H1 (cell line): Measurements from ENCODE around the gene ADAMTS6. TPM values are rescaled to one million over a fixed set of nuclear protein-coding genes. Genes with fewer than 3 reads are reported as not detected.

Experiments used
- CTCF ChIA-PET: fragments of 300-600 bp; sonication (Branson Sonifier 250); formaldehyde crosslinking; loops from one replicate; lab custom pipeline; 2021; ENCODE audit not compliant: partially characterized antibody; lab: Charles Lee
- POLR2A ChIA-PET: fragments of 300-600 bp; sonication (Branson Sonifier 250); formaldehyde crosslinking; loops from one replicate; lab custom pipeline; 2021; ENCODE audit warnings: inconsistent platforms; ENCODE audit not compliant: partially characterized antibody; lab: Charles Lee
- DNase-seq, 2 experiments: peaks; one replicate each; pipeline versions ENCODE4 v3.0.0 to v3.0.0-alpha.2; 2010 to 2022; ENCODE audit warnings: low spot score in 2 of 2, low read depth in 1 of 2, mixed read lengths in 1 of 2
- FAIRE-seq: peaks from 2 replicates; lab custom pipeline; 2011; peaks lifted over from hg19 to GRCh38; lab: Jason Lieb, UNC
- H2AFZ ChIP-seq: 2 replicates; pipeline ENCODE4 v1.8.1; 2012; ENCODE audit warnings: low read length, inconsistent platforms
- H2AK5ac ChIP-seq: 2 replicates; pipeline ENCODE4 v1.6.1; 2013; ENCODE audit warnings: low read depth, low read length
- H2BK120ac ChIP-seq: replicated peaks from 2 replicates; pipeline ENCODE3; 2013; ENCODE audit warnings: low read depth, low read length, inconsistent platforms
- H2BK12ac ChIP-seq: 2 replicates; pipeline ENCODE4 v1.6.1; 2013; ENCODE audit warnings: low read depth, low read length
- H2BK15ac ChIP-seq: 2 replicates; pipeline ENCODE4 v1.6.1; 2013; ENCODE audit warnings: low read length
- H2BK20ac ChIP-seq: 2 replicates; pipeline ENCODE4 v1.6.1; 2013; ENCODE audit warnings: low read length
- H2BK5ac ChIP-seq: 2 replicates; pipeline ENCODE4 v1.6.1; 2013; ENCODE audit warnings: low read depth, low read length
- H3K14ac ChIP-seq: 2 replicates; pipeline ENCODE4 v1.6.1; 2013; ENCODE audit warnings: inconsistent platforms; ENCODE audit not compliant: insufficient read length
- H3K18ac ChIP-seq: 2 replicates; pipeline ENCODE4 v1.6.1; 2013; ENCODE audit warnings: low read length; ENCODE audit errors: extremely low read depth
- H3K23ac ChIP-seq: 2 replicates; pipeline ENCODE4 v1.6.1; 2013; ENCODE audit warnings: inconsistent platforms; ENCODE audit not compliant: insufficient read length
- H3K23me2 ChIP-seq: 2 replicates; pipeline ENCODE4 v1.6.1; 2013; ENCODE audit warnings: low read depth, low read length
- H3K27ac ChIP-seq: 2 replicates; pipeline ENCODE4 v1.6.1; 2011; ENCODE audit warnings: low read depth, low read length, inconsistent platforms
- H3K27me3 ChIP-seq, 4 experiments: replicated peaks in 1 of 4; 1 replicate in 1 of 4; 2 replicates in 3 of 4; pipeline versions ENCODE4 v1.6.1 to v1.8.1; 2011 to 2013; ENCODE audit warnings: low read length in 3 of 4, mild to moderate bottlenecking in 3 of 4, inconsistent platforms in 2 of 4, mixed read lengths in 2 of 4, moderate library complexity in 1 of 4; ENCODE audit not compliant: control insufficient read depth in 3 of 4, insufficient read depth in 3 of 4; ENCODE audit errors: extremely low read depth in 1 of 4
- H3K36me3 ChIP-seq, 4 experiments: 2 replicates each; pipeline versions ENCODE4 v1.6.1 to v1.8.1; 2011 to 2013; ENCODE audit warnings: mild to moderate bottlenecking in 4 of 4, low read length in 3 of 4, moderate library complexity in 2 of 4, control low read depth in 1 of 4, inconsistent platforms in 1 of 4; ENCODE audit not compliant: insufficient read depth in 4 of 4, control insufficient read depth in 2 of 4
- H3K4ac ChIP-seq: replicated peaks from 2 replicates; pipeline ENCODE3; 2013; ENCODE audit warnings: low read length, low read depth, mixed read lengths, inconsistent platforms; ENCODE audit not compliant: insufficient read length
- H3K4me1 ChIP-seq, 4 experiments: replicated peaks in 1 of 4; 1 replicate in 1 of 4; 2 replicates in 3 of 4; pipeline versions ENCODE4 v1.6.1 to v1.8.1; 2011 to 2013; ENCODE audit warnings: low read length in 3 of 4, inconsistent platforms in 2 of 4, mixed read lengths in 1 of 4; ENCODE audit not compliant: insufficient read depth in 4 of 4, control insufficient read depth in 3 of 4
- H3K4me2 ChIP-seq, 2 experiments: 2 replicates each; pipeline versions ENCODE4 v1.6.1 to v1.8.1; 2011 to 2013; ENCODE audit warnings: low read depth in 2 of 2, low read length in 2 of 2, control low read depth in 1 of 2, inconsistent platforms in 1 of 2, mild to moderate bottlenecking in 1 of 2; ENCODE audit not compliant: insufficient read depth in 1 of 2
- H3K4me3 ChIP-seq, 4 experiments: fragments of 200-600, 300-600 bp in 1 of 4; sonication (generic), shearing (Covaris generic), sonication (Bioruptor Twin) in 1 of 4; 2 replicates each; pipeline versions ENCODE4 v1.5.1 to v1.8.1; 2011 to 2016; ENCODE audit warnings: low read length in 4 of 4, low read depth in 3 of 4, control low read depth in 2 of 4, inconsistent platforms in 2 of 4, mild to moderate bottlenecking in 2 of 4, mixed read lengths in 1 of 4, moderate library complexity in 1 of 4; ENCODE audit not compliant: insufficient read depth in 2 of 4; ENCODE audit errors: extremely low read depth in 1 of 4
- H3K56ac ChIP-seq: replicated peaks from 2 replicates; pipeline ENCODE3; 2013; ENCODE audit warnings: low read depth, mild to moderate bottlenecking, mixed read lengths, low read length, inconsistent platforms; ENCODE audit not compliant: insufficient read length
- H3K79me1 ChIP-seq: 2 replicates; pipeline ENCODE4 v1.6.1; 2013; ENCODE audit warnings: low read depth, low read length, control low read depth
- H3K79me2 ChIP-seq, 2 experiments: 2 replicates each; pipeline versions ENCODE4 v1.6.1 to v1.8.1; 2012 to 2013; ENCODE audit warnings: low read length in 2 of 2, mild to moderate bottlenecking in 2 of 2, inconsistent platforms in 1 of 2; ENCODE audit not compliant: insufficient read depth in 2 of 2, control insufficient read depth in 1 of 2
- H3K9ac ChIP-seq, 4 experiments: replicated peaks in 1 of 4; 1 replicate in 1 of 4; 2 replicates in 3 of 4; pipeline versions ENCODE4 v1.6.1 to v1.8.1; 2011 to 2013; ENCODE audit warnings: low read depth in 3 of 4, low read length in 3 of 4, control low read depth in 2 of 4, mild to moderate bottlenecking in 2 of 4, moderate library complexity in 2 of 4, inconsistent platforms in 1 of 4; ENCODE audit errors: extremely low read depth in 1 of 4
- H3K9me3 ChIP-seq, 2 experiments: 2 replicates each; pipeline versions ENCODE4 v1.6.1 to v1.8.1; 2012 to 2013; ENCODE audit warnings: mild to moderate bottlenecking in 2 of 2, moderate library complexity in 2 of 2, control low read depth in 1 of 2, inconsistent platforms in 1 of 2, low read depth in 1 of 2, low read length in 1 of 2, mixed read lengths in 1 of 2; ENCODE audit not compliant: insufficient read depth in 2 of 2
- H4K20me1 ChIP-seq, 2 experiments: replicated peaks in 1 of 2; 2 replicates each; pipeline versions ENCODE3 to v1.8.1; 2011 to 2013; ENCODE audit warnings: inconsistent platforms in 2 of 2, low read length in 2 of 2, mild to moderate bottlenecking in 1 of 2; ENCODE audit not compliant: insufficient read depth in 2 of 2, control insufficient read depth in 1 of 2
- H4K5ac ChIP-seq: 2 replicates; pipeline ENCODE4 v1.6.1; 2013; ENCODE audit warnings: low read length, low read depth, mixed read lengths, inconsistent platforms; ENCODE audit not compliant: insufficient read length
- H4K8ac ChIP-seq: 2 replicates; pipeline ENCODE4 v1.8.0; 2013; ENCODE audit warnings: mild to moderate bottlenecking, moderate library complexity, low read length, inconsistent platforms; ENCODE audit not compliant: insufficient read depth; ENCODE audit errors: extremely low read depth
- H4K91ac ChIP-seq: replicated peaks from 2 replicates; pipeline ENCODE3; 2013; ENCODE audit warnings: low read length, mixed read lengths, inconsistent platforms; ENCODE audit not compliant: insufficient read length
- CREB1 ChIP-seq: IDR thresholded peaks from 2 replicates; pipeline ENCODE4 v1.6.1; 2012; ENCODE audit warnings: inconsistent platforms
- CTBP2 ChIP-seq: IDR thresholded peaks from 2 replicates; pipeline ENCODE4 v1.7.0; 2011; ENCODE audit warnings: borderline replicate concordance, mild to moderate bottlenecking, moderate library complexity, mixed read lengths, low read length; ENCODE audit not compliant: insufficient read depth, insufficient read length
- FOSL1 ChIP-seq: IDR thresholded peaks from 2 replicates; pipeline ENCODE4 v1.6.1; 2011; ENCODE audit warnings: mild to moderate bottlenecking, low read depth, low read length, moderate library complexity; ENCODE audit not compliant: insufficient read depth
- HDAC2 ChIP-seq, 2 experiments: fragments of 300-600 bp in 1 of 2; sonication (generic) in 1 of 2; IDR thresholded peaks; 2 replicates each; pipeline ENCODE4 v1.6.1; 2011 to 2012; ENCODE audit warnings: low read depth in 2 of 2, low read length in 2 of 2, mild to moderate bottlenecking in 2 of 2, moderate library complexity in 2 of 2, borderline replicate concordance in 1 of 2, inconsistent platforms in 1 of 2
- PHF8 ChIP-seq: fragments of 200-600 bp; sonication (generic); conservative IDR thresholded peaks from 2 replicates; pipeline ENCODE4 v1.7.1; 2012; ENCODE audit warnings: low read depth, mild to moderate bottlenecking, inconsistent platforms, low read length, moderate library complexity
- POLR2AphosphoS5 ChIP-seq: IDR thresholded peaks from 2 replicates; pipeline ENCODE4 v1.6.1; 2011; ENCODE audit warnings: low read depth, low read length
- POU5F1 ChIP-seq: IDR thresholded peaks from 2 replicates; pipeline ENCODE4 v1.6.1; 2011; ENCODE audit warnings: low read depth, mild to moderate bottlenecking, low read length, moderate library complexity
- SAP30 ChIP-seq: fragments of 300-600 bp; sonication (generic); IDR thresholded peaks from 2 replicates; pipeline ENCODE4 v1.7.1; 2012; ENCODE audit warnings: low read length, moderate library complexity, mild to moderate bottlenecking, inconsistent platforms; ENCODE audit not compliant: insufficient read depth, insufficient replicate concordance
- SIN3A ChIP-seq, 2 experiments: IDR thresholded peaks in 1 of 2; conservative IDR thresholded peaks in 1 of 2; 2 replicates each; pipeline ENCODE4 v1.6.1; 2011 to 2012; ENCODE audit warnings: low read length in 2 of 2, improper control_type of control experiment in 1 of 2, low read depth in 1 of 2, mild to moderate bottlenecking in 1 of 2
- SP1 ChIP-seq: IDR thresholded peaks from 2 replicates; pipeline ENCODE4 v1.6.1; 2011; ENCODE audit warnings: low read depth, low read length
- TAF7 ChIP-seq: optimal IDR thresholded peaks from 2 replicates; pipeline ENCODE3; 2011; ENCODE audit warnings: low read depth, mild to moderate bottlenecking, inconsistent platforms, low read length, moderate library complexity, borderline replicate concordance
- TBP ChIP-seq: IDR thresholded peaks from 2 replicates; pipeline ENCODE4 v1.6.1; 2011; ENCODE audit warnings: low read depth, low read length, improper control_type of control experiment
- WGBS, 2 experiments: shearing (Covaris generic) in 1 of 2; methylation state at CpG; one replicate each; pipeline versions ENCODE4 v1.1.6 to v1.1.7; 2013 to 2015; ENCODE audit warnings: low lambda C conversion rate in 2 of 2, mixed read lengths in 2 of 2, inconsistent platforms in 1 of 2, low coverage in 1 of 2, missing lambda C conversion rate in 1 of 2; ENCODE audit not compliant: insufficient replicate concordance in 2 of 2, insufficient coverage in 1 of 2, insufficient read length in 1 of 2; ENCODE audit errors: extremely low coverage in 1 of 2, missing lambda C conversion rate in 1 of 2; 5-methylcytosine and 5-hydroxymethylcytosine counted together
- polyA plus RNA-seq, 7 experiments: library from polyadenylated mRNA; depleted of rRNA in 3 of 7; stranded (reverse) in 5 of 7; unstranded in 2 of 7; fragments of >200 nt in 5 of 7; fragments of 200-250 nt in 2 of 7; gene quantifications; 1 replicate in 5 of 7; 2 replicates in 1 of 7; 4 replicates in 1 of 7; pipeline versions ENCODE4 v1.2.1 to v1.2.3, GENCODE V29; 2011 to 2013; ENCODE audit warnings: missing spikeins in 2 of 7, mixed read lengths in 2 of 7
- total RNA-seq: library from RNA; stranded (reverse); fragmentation: NEBNext Ultra II Directional; extraction: Animal tissue kit (Norgen Biotek cat#: 25700); gene quantifications from 2 replicates; pipeline ENCODE4 v1.2.1, GENCODE V29; 2021
- TF ChIP-seq, protein P1 (sequence below): IDR thresholded peaks from 2 replicates; pipeline ENCODE4 v1.6.1; 2011; ENCODE audit warnings: low read length, improper control_type of control experiment

Gene ADAMTS6
- total and polyA plus RNA-seq, 2 of the 8 experiments (the other 6 are each of a cell fraction or from before 2014, with no cell fraction given): 0.74 to 2.4 TPM

- CTCF ChIA-PET: no interaction called here
- Histone ChIP-seq H2BK15ac (no peak overlapping the region), H3K23me2 (peaks cover 2% of the 10 kb centered on the region; the same call in 1 of the 2 replicates)
- TF ChIP-seq FOSL1: no peak
- TF ChIP-seq HDAC2 (IDR thresholded peaks at IDR 0.05; ENCODE audit: borderline replicate concordance in 1 of 2, low read depth in 2 of 2, low read length in 2 of 2): no peak
- no peak for TF ChIP-seq SIN3A (conservative IDR thresholded peaks at IDR 0.05 in 1 of 2, IDR thresholded peaks at IDR 0.05 in 1 of 2; ENCODE audit: low read depth in 1 of 2, low read length in 2 of 2)
- TF ChIP-seq POLR2AphosphoS5: no peak
- no peak for TF ChIP-seq TBP
- TF ChIP-seq SP1: no peak
- no peak for TF ChIP-seq PHF8
- no peak for TF ChIP-seq CTBP2
- TF ChIP-seq POU5F1: no peak
- TF ChIP-seq CREB1: no peak
- no peak for TF ChIP-seq SAP30
- TF ChIP-seq TAF7: no peak
- TF ChIP-seq, protein P1, sequence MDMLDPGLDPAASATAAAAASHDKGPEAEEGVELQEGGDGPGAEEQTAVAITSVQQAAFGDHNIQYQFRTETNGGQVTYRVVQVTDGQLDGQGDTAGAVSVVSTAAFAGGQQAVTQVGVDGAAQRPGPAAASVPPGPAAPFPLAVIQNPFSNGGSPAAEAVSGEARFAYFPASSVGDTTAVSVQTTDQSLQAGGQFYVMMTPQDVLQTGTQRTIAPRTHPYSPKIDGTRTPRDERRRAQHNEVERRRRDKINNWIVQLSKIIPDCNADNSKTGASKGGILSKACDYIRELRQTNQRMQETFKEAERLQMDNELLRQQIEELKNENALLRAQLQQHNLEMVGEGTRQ: no peak
These were observed 213.2 kb downstream of the ADAMTS6 start for GRCh38 chr5:65268525-65268924.

More at GRCh38 chr5:65268525-65268924, 213.2 kb downstream of the ADAMTS6 start:
- H4K20me1 ChIP-seq: no peaks in the 10 kb centered on the region
- DNase-seq (no peak), FAIRE-seq (no peak)
- no peak overlapping the region for H2BK120ac ChIP-seq
- no peaks in the 10 kb centered on the region for H3K27me3 ChIP-seq
- no peak overlapping the region for H3K56ac ChIP-seq
- no peaks in the 10 kb centered on the region for H3K9me3 ChIP-seq
- H3K18ac ChIP-seq: no peak overlapping the region
- no peak overlapping the region for H2AFZ ChIP-seq
- POLR2A ChIA-PET: no interaction called here
- no peak overlapping the region for H3K27ac ChIP-seq
- 92% methylated on average over 8 of the region's 8 CpGs; no CpG with 5 or more reads in 1 of the 2 experiments for WGBS, 2 experiments
- no peak overlapping the region for H3K14ac ChIP-seq
- no peak overlapping the region for H3K4ac ChIP-seq
- no peak overlapping the region for H2BK12ac ChIP-seq
- no peak overlapping the region for H3K9ac ChIP-seq
- no peak overlapping the region for H4K91ac ChIP-seq
- H4K5ac ChIP-seq: no peak overlapping the region
- H2BK20ac ChIP-seq: no peak overlapping the region
- H2AK5ac ChIP-seq: no peak overlapping the region
- no peak overlapping the region for H3K4me3 ChIP-seq
- H3K79me1 ChIP-seq: no peaks in the 10 kb centered on the region
- H3K79me2 ChIP-seq: no peaks in the 10 kb centered on the region
- H3K4me2 ChIP-seq: no peak overlapping the region
- H3K23ac ChIP-seq: no peak overlapping the region
- no peak overlapping the region for H4K8ac ChIP-seq
- no peaks in the 10 kb centered on the region for H3K36me3 ChIP-seq
- peaks cover 0 to 7% (median 3%) of the 10 kb centered on the region in 4 experiments; a peak in 4 of 7 replicates for H3K4me1 ChIP-seq
- H2BK5ac ChIP-seq: no peak overlapping the region
